Measurements from ENCODE around the gene IDH3G. TPM values are rescaled to one million over a fixed set of nuclear protein-coding genes. Genes with fewer than 3 reads are reported as not detected.

Gene IDH3G
- polyA plus RNA-seq, 3 donors, result 115 to 201 (median 130) TPM

- H3K27me3 ChIP-seq (ENCODE audit: control insufficient read depth in 2 of 2, insufficient read depth in 2 of 2, low read length in 2 of 2), result peaks cover 42 to 77% of the 10 kb centered on the region in 2 donors
- Mint-ChIP-seq H3K27ac (no peak overlapping the region), H3K36me3 (no peaks in the 10 kb centered on the region), H3K4me3 (peak overlapping the region in 1 of 2 donors; percentile 59), H3K9me3 (peaks cover 0 to 28% (median 20%) of the 10 kb centered on the region in 7 donors), H3K27me3 (ENCODE audit: low read depth in 3 of 3) (peaks cover 52 to 81% (median 77%) of the 10 kb centered on the region in 3 donors), H3K4me1 (peaks cover 1% of the 10 kb centered on the region)
- no peaks in the 10 kb centered on the region for H3K4me1 ChIP-seq (ENCODE audit: control insufficient read depth in 1 of 2, insufficient read depth in 2 of 2, low read length in 2 of 2)
- no peaks in the 10 kb centered on the region for H4K20me1 ChIP-seq (ENCODE audit: insufficient read depth, low read length)
- H3K9me3 ChIP-seq (replicated peaks in 1 of 2; ENCODE audit: control insufficient read depth in 1 of 2, insufficient read depth in 1 of 2, low read length in 2 of 2), result peaks cover 0 to 21% of the 10 kb centered on the region in 2 donors
- no peak overlapping the region for H3K4me3 ChIP-seq (replicated peaks in 1 of 3; ENCODE audit: low read depth in 2 of 3, low read length in 3 of 3)
- 0% methylated on average over 16 of the region's 27 CpGs for WGBS (ENCODE audit: insufficient coverage)
- TF ChIP-seq CTCF (IDR thresholded peaks at IDR 0.05), result no peak
- H2AFZ ChIP-seq (ENCODE audit: insufficient read depth, low read depth, low read length, poor library complexity, severe bottlenecking), result no peak overlapping the region
- DNase-seq, result no peak
- intact Hi-C loops (cut with micrococcal nuclease), result no loop called here
- no peak overlapping the region for H3K9ac ChIP-seq (ENCODE audit: insufficient read depth, low read length, poor library complexity, severe bottlenecking)
- H3K79me2 ChIP-seq (ENCODE audit: insufficient read depth, low read length), result no peaks in the 10 kb centered on the region
- no peak overlapping the region for H3K4me2 ChIP-seq (replicated peaks; ENCODE audit: extremely low read depth, low read length, poor library complexity, severe bottlenecking)
- H3K27ac ChIP-seq (ENCODE audit: low read depth in 1 of 2, low read length in 2 of 2), result no peak overlapping the region
- no peaks in the 10 kb centered on the region for H3K36me3 ChIP-seq (replicated peaks in 1 of 2; ENCODE audit: control insufficient read depth in 1 of 2, insufficient read depth in 2 of 2, low read length in 2 of 2)
Observed at GRCh38 chrX:153829549-153829798, 35.3 kb upstream of the IDH3G start.

DNA sequence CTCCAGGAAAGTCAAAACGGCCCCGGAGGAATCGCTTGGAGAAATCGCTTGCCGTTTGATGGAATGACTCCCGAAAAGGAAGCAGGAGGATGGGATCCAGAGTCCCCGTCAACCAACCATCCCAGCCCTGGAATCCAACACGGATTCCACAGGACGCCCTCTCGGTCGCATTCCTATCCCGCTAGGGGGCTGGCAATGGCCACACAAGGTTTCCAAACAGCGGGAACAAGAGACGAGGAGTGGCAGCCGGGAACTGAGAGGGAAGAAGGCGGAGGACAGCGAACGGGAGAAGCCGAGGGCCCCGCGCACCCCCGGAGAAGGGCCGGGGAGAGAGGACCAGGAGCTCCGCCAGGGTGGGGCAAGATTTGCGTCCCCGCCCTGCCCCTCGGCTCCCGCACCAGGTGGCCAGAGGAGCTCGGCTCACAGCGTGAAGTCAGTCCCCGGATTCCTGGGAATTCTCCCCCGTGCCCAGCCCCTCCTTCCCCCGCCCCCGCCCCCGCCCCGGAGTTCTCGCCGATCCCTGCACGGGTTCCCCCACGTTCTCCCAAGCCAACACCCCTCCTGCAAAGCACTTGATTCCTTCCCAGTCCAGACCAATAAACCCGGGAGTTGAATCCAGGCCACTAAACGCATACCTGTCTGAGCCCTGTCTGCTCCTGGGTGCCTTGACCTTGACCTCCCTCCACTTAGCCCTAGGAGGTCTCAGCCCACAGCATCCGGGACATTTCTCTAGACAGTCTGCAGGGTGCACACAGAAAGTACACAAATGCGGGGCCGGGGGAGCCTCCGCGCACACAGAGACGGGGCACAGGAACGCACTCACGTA, 34.8 kb upstream of the IDH3G start:
- no peaks in the 10 kb centered on the region for H4K20me1 ChIP-seq (ENCODE audit: insufficient read depth, low read length)
- H3K36me3 ChIP-seq (replicated peaks in 1 of 2; ENCODE audit: control insufficient read depth in 1 of 2, insufficient read depth in 2 of 2, low read length in 2 of 2), result no peaks in the 10 kb centered on the region
- H3K27ac Mint-ChIP-seq, result no peak overlapping the region
- H3K4me1 Mint-ChIP-seq, result peaks cover 1% of the 10 kb centered on the region
- WGBS (ENCODE audit: insufficient coverage), result 8% methylated on average over 20 of the region's 50 CpGs
- no peaks in the 10 kb centered on the region for H3K79me2 ChIP-seq (ENCODE audit: insufficient read depth, low read length)
- intact Hi-C loops (cut with micrococcal nuclease), result no loop called here
- no peak for DNase-seq
- no peak overlapping the region for H3K4me3 ChIP-seq (replicated peaks in 1 of 3; ENCODE audit: low read depth in 2 of 3, low read length in 3 of 3)
- H3K9me3 Mint-ChIP-seq, result peaks cover 0 to 26% (median 20%) of the 10 kb centered on the region in 7 donors
- no peak overlapping the region for H3K9ac ChIP-seq (ENCODE audit: insufficient read depth, low read length, poor library complexity, severe bottlenecking)
- H3K4me1 ChIP-seq (ENCODE audit: control insufficient read depth in 1 of 2, insufficient read depth in 2 of 2, low read length in 2 of 2), result no peaks in the 10 kb centered on the region
- peaks cover 54 to 85% (median 81%) of the 10 kb centered on the region in 3 donors for H3K27me3 Mint-ChIP-seq (ENCODE audit: low read depth in 3 of 3)
- no peak for TF ChIP-seq CTCF (IDR thresholded peaks at IDR 0.05)
- H2AFZ ChIP-seq (ENCODE audit: insufficient read depth, low read depth, low read length, poor library complexity, severe bottlenecking), result no peak overlapping the region
- H3K27me3 ChIP-seq (ENCODE audit: control insufficient read depth in 2 of 2, insufficient read depth in 2 of 2, low read length in 2 of 2), result peaks cover 43 to 77% of the 10 kb centered on the region in 2 donors
- H3K9me3 ChIP-seq (replicated peaks in 1 of 2; ENCODE audit: control insufficient read depth in 1 of 2, insufficient read depth in 1 of 2, low read length in 2 of 2), result peaks cover 0 to 21% of the 10 kb centered on the region in 2 donors
- H3K36me3 Mint-ChIP-seq, result no peaks in the 10 kb centered on the region
- no peak overlapping the region for H3K27ac ChIP-seq (ENCODE audit: low read depth in 1 of 2, low read length in 2 of 2)
- no peak overlapping the region for H3K4me2 ChIP-seq (replicated peaks; ENCODE audit: extremely low read depth, low read length, poor library complexity, severe bottlenecking)
- H3K4me3 Mint-ChIP-seq, result peak overlapping the region in 1 of 2 donors; percentile 59
